Stimulated activated naive CD4-positive, alpha-beta T cell treated with Interleukin-2 at 50 U/mL for 16 hours (primary cell): Measurements from ENCODE around the gene ORC4.
"Not testable (repeated sequence)": the region's sequence is repeated elsewhere in the genome, so short reads cannot be mapped to it uniquely, and the experiment has no call there.

ENCODE experiments used
- DNase-seq: peaks from one replicate; lab custom pipeline; 2025; lab: John Stamatoyannopoulos, UW

ORC4 gene

DNA sequence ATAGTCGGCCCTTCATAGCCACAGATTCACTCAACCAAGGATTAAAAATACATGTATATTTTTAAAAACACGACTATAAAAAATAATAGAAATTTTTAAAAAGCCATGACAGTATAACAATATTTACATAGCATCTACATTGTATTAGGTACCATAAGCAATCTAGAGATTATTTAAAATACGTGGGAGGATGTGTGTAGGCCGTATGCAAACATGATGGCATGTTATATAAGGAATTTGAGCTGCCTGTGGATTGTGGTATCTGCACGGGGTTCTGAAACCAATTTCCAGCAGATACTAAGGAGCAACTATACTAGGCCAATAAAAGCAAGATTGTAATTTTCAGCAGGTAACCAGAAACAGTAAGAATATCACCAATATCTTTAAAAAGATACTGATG is 5.9 kb downstream of the ORC4 start:
- no peak for DNase-seq

DNA sequence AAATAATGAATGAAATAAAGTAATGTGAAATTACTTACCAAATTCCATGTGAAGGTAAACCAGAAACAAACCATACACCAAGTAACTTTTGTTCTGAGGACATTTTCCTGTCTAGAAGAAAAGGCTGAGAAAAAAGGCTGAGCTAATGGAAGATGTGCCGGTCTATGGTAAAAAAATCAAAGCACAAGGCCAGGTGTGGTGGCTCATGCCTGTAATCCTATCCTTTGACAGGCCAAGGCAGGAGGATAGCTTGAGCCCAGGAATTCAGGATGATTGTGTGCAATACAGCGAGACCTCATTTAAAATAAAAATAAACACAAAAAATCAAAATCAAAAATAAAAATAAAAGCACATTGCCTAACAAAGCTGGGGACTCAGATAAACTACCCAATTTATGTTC is 6.7 kb downstream of the ORC4 start:
- no peak for DNase-seq

DNA sequence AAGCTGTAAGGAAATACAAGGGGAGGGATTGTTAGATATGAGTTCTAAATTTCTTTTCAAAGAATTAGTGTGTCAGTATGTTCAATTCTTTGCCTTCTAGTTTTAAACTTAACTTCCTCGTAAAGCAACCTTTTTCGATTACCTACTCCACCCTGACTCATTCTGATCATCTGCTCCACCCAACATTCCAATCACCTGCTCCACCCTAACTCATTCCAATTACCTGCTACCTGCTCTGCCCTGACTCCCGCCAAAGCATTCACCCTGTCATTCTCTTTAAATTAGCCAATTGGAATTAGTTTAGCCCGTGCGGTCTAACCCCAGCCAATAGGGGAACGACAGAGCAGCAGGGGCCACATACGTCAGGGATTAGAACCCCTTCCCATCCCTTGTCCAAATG is 12.1 kb downstream of the ORC4 start:
- not testable (repeated sequence) for DNase-seq

DNA sequence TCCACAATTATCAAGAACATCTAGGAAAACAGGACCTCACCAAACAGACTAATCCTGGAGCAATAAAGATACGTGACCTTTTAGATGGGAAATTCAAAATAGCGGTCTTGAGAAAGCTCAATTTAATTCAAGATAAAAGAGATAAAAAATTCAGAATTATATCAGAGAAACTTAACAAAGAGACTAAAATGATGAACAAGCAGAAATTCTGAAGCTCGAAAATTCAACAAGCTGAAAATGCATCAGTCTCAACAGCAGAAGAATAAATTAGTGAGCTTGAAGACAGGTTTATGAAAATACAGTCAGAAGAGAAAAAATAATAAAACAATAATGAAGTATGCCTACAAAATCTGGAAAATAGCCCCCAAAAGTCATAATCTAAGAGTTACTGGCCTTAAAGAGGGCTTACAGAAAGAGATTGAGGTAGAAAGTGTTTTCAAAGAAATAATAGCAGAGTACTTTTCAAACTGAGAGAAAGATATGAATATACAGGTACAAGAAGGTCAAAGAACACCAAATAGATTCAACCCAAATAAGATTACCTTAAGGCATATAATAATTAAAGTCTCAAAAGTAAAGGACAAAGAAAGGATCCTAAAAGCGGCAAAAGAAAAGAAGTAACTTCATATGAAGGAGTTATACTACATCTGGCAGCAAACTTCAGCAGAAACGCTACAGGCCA is 13.2 kb downstream of the ORC4 start:
- no peak for DNase-seq

DNA sequence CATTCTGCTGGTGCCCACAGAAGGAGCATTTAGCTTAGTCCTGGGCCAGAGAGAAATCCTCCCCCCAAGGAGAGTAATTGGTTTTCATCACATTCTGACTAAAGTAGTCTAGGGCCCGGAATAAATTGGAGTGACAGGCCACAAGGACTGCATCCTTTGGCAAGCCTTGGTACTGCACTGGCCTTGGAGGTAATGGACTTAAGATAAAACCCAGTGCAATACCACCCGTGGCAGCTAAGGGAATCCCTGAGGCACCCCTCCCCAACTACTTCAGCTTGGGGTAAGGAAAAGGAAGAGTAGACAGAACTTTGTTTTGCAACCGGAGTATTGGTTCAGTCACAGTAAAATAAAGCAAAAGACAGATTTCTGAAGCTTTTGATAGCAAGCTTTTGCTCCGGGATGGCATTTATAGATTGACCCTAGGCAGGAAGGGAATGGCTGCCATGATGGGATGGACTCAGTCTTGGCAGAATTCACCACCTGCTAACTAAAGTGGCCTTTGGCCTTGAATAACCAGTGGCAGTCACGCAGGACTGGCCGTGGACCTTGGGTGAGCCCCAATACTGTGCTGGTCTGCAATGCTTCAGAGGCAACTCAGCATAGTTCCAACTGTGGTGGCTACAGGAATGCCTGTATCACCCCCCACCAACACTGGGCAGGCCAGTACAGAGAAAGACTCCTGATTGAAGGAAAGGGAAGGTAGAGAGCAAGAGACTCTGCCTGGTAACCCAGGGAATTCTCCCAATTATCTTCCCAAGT is 14.1 kb downstream of the ORC4 start:
- no peak for DNase-seq

DNA sequence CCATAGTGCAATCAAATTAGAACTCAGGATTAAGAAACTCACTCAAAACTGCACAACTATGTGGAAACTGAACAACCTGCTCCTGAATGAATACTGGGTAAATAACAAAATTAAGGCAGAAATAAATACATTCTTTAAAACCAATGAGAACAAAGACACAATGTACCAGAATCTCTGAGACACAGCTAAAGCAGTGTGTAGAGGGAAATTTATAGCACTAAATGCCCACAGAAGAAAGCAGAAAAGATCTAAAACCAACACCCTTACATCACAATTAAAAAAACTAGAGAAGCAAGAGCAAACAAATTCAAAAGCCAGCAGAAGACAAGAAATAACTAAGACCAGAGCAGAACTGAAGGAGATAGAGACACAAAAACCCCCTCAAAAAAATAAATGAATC is 18.1 kb downstream of the ORC4 start:
- DNase-seq = not testable (repeated sequence)

DNA sequence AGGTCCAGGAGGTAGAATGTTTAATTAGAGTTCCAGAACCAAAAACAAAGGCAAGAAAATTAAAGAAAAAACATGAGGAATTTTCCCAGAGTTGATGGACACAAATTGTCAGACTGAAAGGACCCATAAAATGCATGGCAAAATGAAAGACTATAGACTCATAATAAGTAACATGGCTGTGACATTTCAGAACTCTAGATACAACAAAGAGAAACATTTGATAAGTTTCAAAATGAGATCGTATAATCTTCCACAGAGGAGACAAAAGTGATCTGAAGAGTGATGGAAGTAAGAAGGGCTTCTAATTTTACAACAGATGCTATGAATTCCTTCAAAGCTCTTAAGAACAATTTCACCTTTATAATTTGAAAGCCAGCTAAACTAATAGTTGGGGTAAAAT is 20.4 kb downstream of the ORC4 start:
- DNase-seq = no peak

DNA sequence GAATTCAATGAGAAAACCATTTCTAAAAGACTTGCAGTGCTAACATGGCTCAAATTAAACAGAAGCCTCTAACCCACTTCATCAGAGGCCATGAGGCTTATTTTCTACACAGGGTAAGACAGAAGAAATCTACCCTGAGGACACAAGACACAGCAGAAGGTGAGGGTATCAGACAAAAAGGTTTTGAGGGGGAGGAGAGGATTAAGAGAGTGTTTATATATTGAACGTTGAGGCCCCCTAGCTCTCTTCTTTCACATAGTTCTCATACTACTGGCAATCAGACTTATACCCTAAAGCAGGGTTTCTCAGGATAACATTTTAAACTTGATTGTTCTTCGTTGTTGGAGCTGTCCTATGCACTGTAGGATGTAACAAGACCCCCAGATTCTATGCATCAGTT is 21.4 kb downstream of the ORC4 start:
- DNase-seq = no peak

DNA sequence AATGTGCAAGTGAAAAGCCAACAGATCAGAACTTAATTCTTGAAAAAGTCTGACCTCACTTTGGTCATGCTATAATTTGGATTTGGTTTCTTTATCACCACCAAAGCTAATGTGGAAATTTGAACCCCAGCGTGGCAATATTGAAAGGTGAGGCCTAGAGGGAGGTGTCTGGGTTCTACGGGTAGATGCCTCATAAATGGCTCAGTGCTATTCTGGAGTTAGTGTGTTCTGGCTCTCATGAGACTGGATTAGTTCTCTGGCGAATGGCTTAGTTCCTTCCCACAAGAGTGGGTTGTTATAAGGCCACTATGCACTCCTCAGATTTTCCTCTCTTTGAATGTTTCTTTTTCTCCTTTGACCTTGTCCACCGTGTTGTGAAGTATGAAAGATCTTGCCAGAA is 22.3 kb downstream of the ORC4 start:
- no peak for DNase-seq

DNA sequence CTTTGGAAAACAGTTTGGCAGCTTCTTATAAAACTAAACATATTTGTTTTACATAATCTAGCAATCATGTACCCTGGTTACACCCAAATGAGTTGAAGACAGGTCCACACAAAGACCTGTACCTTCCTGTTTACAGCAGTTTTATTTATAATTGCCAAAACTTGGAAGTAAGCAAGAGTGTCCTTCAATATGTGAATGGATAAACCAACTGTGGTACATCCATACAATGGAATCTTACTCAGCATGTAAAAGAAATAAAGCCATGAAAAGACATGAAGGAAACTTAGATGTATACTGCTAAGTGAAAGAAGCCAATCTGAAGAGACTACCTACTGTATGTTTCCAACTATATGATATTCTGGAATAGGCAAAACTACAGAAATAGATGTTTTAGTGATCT is 23.7 kb downstream of the ORC4 start:
- no peak for DNase-seq

DNA sequence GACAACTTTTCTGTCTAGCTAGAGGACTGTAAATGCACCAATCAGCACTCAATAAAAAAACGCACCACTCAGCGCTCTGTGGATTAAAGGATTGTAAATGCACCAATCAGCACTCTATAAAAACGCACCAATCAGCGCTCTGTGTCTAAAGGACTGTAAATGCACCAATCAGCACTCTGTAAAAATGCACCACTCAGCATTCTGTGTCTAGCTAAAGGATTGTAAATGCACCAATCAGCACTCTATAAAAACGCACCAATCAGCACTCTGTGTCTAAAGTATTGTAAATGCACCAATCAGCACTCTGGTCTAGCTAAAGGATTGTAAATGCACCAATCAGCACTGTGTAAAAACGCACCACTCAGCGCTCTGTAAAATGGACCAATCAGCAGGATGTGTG is 25.6 kb downstream of the ORC4 start:
- not testable (repeated sequence) for DNase-seq

DNA sequence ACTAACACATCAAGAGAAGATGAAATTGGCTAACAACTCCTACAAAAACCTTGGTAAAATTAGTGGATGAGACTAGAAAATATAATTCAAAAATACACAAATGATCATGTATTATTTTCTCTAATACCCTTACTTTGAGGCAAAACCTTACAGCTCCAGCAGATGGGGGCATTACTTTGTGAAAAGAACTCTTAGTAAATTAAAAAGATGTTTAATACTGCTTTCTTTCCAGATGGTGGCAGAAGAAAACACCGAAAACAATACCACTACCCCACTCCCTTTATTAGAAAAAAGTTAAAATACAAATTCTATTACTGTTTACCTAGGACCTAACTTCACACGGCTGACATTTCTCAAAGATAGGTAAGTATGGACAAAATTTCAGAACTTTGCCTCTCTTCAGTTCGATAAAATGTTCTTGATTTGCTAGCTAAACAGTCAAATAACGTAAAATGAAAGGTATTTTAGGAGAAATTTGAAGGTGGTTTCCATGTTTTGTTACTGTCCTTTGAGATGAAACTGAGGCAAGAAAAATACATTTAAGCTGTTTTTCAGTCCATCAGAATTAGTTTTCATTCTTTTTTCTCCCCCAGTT is 30.6 kb downstream of the ORC4 start:
- no peak for DNase-seq

DNA sequence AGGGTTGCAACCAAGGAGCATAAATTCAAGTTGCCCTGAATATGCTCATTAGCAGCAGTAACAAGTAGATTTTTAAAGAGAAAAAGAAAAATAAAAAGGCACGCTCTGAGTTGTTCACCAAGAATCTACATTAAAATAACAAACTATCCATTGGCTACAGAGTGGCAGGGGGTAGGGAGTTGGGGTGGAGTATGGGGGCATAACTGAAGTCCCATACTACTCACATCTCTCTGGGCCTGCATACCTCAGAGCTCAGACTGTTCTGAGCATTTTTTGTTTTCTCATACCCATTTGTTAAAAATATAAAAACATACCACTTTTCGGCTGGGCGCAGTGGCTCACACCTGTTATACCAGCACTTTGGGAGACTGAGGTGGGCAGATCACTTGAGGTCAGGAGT is 31.4 kb downstream of the ORC4 start:
- DNase-seq = no peak

DNA sequence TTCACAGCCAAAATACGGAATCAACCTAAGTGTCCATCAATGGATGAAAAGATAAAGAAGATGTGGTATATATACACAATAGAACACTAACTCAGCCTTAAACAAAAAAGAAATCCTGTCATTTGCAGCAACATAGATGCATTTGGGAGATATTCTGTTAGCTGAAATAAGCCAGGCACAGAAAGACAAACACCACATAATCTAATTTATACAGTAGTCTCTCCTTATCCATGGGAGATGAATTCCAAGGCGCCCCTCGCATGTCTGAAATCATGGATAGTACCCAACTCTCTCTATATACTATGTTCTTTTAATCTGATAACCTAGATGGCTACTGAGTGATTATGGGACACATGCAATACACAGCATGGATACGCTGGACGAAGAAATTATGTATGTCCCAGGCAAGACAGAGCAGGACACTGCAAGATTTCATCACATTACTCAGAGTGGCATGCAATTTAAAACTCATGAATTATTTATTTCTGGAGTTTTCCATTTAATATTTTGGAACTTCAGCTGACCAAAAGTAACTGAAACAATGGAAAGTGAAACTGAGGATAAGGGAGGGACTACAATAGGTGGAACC is 39.5 kb downstream of the ORC4 start:
- no peak for DNase-seq

DNA sequence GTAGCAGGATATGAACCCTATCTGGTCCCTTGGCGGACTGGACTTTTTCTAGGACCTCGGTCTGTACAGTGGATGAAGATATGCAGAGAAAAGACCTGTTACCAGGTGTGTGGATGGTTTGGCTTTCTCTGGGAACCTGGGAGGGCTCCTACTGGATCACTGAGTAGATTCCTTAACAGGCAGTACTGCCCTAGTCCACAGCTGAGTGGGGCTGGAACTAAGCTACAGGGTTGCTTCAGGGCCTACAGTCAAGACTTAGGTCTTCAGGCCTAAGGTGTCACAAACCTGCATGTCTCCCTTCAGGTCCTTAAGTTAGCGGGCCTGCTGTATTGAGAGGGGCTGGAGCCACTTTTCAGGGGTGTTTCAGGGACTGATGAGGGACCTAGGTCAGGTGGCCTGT is 42.9 kb downstream of the ORC4 start:
- no peak for DNase-seq

DNA sequence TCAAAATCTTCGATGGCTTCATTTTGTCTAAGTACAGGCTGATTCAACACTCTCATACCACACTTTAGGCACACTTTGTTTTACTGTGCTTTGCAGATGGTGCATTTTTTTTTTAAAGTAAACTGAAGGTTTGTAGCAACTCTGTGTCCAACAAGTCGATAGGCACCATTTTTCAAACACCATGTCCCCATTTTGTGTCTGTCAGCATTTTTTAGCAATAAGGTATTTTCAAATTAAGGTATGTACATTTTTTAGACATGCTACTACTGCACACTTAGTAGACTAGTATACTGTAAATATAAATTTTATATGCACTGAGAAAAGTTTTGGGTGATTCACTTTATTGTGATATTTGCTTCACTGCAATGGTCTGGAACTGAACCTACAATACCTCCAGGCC is 44.4 kb downstream of the ORC4 start:
- no peak for DNase-seq

DNA sequence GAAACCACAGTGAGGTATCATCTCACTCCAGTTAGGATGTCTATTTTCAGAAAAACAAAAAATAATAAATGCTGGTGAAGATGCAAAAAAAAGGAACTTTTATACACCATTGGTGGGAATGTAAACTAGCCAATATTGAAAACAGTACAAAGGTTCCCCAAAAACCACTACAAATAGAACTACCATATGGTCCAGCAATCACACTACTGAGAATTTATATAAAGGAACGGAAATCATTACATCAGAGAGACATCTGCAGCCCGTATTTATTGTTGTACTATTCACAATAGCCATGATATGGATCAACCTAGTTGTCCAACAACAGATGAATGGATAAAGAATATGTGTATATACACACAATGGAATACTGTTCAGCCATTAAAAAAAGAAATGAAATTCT is 52.0 kb downstream of the ORC4 start:
- no peak for DNase-seq

DNA sequence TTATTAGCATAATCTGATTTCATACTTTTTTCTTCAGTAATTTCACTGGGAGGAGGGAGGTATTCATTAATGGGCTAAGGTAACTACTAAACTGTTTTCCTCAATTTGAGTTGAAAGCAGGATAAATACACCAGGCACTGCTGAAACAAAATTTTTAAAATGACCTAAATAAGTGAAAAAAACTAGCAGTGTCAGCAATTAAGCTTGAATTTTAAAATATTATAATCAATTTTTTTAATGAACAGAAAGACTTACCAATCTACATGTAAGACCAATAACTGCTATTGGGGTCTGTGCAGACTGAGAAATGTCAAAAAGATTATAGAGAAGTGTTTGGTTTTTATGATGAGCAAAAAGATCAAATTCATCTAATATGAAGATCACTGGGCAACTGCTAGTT is 68.4 kb downstream of the ORC4 start:
- DNase-seq = no peak

DNA sequence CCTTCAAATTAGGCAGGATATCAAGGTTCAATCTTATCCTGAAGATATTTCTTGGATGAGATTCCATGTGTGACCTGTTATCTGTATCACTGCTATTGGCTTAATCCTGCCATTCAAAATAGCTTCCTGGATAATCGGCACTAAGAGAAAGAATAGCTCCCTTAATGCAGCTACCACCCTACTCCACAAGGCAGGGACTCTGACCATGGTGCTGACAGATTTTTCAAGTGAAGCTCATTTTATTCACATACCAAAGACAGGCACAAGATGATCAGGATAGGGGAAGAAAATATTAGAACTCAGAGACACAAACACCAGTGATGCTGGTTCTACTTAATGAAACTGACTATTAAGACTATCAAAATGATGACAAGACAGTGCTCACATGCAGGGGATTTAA is 74.9 kb downstream of the ORC4 start:
- DNase-seq = no peak

DNA sequence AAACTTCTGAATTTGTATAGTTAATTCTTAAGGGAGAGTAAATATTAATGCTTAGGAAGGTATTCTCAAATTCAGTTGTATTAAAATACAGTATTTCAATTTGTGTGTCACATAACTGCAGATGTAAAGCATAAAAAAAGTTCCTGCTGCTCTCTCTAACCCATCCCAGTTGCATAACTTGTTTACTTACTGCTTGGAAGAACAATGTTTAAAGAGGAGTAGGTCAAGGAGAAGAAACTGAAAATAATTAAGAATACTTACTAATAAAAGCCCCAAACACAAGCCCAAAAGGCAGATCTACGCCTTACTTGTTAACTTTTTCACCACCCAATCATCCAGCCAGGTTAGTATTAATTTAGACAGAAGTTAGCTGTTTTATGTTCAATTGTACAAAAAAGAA is 81.2 kb downstream of the ORC4 start:
- no peak for DNase-seq

DNA sequence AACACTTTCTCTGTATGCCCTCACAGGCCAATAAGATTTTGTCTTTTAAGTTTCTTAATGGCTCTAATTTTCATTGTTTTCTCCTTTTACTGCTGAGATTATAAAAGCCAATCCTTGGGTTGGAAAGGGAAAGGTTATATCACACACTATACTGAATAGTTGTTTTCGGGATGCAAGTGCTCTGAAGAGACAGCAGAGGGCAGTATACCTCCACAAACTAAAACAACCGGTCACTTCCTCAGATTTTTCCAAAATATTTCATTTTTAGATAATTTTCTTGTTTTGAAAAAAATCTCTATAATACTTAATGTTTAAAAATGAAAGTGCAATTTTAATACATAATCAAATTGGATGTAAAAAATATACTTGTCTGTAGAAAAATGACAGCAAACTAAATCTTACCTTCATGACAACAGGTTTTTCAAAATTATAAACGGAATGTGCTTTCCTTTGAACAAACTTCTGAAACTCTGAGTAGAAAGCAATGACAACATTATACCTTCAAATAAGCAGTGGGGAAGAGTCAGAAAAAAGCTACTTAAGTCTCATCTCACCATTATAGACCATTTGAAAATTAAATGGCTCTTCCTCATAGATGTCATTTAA is 82.7 kb downstream of the ORC4 start:
- no peak for DNase-seq

DNA sequence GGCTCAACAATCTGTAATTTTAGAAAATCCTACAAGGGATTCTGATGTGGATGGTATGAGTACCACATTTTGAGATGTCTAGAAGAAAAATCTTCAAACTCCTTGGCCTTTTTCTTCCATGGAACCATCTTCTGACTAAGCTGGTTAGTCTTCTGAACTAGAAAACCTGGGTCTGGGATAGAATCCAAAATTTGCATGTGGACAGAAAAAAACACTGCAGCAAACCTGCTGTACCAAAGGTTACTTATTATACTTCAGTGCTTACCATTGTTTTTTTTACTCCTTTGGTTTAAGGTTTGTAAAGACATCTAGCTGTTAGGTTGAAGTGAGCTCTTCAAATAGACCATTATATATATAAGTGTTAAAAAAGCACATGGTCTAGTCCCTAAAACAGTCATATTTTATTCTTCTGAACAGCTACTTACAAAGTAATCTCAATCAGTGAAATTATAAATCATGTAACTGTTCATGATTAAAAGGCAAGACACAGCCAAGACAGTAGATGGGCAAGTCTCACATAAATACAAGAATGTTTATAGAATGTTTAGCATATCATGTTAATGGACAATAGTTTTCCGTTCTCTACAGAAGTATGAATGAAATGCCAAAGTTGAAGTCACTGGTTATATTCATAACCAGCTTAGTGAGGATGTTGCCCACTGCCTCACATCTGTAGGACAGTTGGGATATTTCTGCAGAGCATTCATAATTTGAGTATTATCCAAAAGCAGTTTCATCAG is 85.5 kb downstream of the ORC4 start:
- DNase-seq = no peak
